ENCODE data around the gene DNAH5. TPM values are rescaled to one million over a fixed set of nuclear protein-coding genes. Genes with fewer than 3 reads are reported as not detected.

Gene DNAH5
- total RNA-seq, 1 donor from 2014 or later = 2.7 TPM

DNA sequence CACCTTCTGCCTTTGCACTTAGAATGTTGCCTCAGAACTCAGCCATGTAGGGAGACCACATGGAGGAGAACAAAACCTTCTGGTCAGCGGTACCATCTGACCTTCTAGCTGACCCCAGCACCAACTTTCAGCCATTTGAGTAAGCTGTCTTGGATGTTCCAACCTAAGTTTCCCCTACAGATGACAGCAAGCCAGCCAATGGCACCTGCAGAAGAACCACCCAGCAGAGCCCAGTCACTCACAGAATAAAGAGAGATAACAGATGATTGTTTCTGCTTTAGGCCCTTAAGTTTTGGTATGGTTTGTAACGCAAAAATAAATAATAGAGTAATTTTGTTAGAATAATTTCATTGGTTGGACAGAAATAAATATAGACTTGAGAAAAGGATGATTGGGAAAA lies 10.4 kb downstream of the DNAH5 start:
- H3K4me3 ChIP-seq (ENCODE audit: low read depth, low read length) = no peak overlapping the region
- H3K27me3 ChIP-seq (ENCODE audit: control insufficient read depth, insufficient read depth, low read length) = no peaks in the 10 kb centered on the region
- H3K36me3 ChIP-seq (ENCODE audit: control insufficient read depth, insufficient read depth, low read length) = no peaks in the 10 kb centered on the region
- no peak for DNase-seq (ENCODE audit: low read depth)
- TF ChIP-seq, protein P1, sequence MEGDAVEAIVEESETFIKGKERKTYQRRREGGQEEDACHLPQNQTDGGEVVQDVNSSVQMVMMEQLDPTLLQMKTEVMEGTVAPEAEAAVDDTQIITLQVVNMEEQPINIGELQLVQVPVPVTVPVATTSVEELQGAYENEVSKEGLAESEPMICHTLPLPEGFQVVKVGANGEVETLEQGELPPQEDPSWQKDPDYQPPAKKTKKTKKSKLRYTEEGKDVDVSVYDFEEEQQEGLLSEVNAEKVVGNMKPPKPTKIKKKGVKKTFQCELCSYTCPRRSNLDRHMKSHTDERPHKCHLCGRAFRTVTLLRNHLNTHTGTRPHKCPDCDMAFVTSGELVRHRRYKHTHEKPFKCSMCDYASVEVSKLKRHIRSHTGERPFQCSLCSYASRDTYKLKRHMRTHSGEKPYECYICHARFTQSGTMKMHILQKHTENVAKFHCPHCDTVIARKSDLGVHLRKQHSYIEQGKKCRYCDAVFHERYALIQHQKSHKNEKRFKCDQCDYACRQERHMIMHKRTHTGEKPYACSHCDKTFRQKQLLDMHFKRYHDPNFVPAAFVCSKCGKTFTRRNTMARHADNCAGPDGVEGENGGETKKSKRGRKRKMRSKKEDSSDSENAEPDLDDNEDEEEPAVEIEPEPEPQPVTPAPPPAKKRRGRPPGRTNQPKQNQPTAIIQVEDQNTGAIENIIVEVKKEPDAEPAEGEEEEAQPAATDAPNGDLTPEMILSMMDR (IDR thresholded peaks at IDR 0.05; ENCODE audit: insufficient read depth, low read length, poor library complexity, severe bottlenecking) = no peak

DNA sequence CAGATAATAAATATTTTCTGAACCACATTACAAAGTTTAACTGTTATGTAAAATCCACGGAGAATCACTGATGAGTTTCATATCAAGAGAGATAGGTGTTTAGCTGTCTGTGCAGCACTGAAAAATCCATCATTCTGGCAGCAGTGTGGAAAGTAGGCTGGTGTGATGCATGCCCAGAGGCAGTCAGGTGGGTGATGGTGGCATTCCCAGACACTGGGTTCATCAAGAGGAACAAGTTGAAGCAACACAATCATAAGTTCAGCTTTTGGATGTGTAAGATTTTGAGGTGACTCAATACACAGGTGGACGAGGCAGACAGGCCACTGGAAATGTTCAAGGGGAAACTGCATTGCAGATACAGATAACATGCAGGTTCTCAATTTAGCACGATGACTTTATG lies 11.9 kb downstream of the DNAH5 start:
- no peaks in the 10 kb centered on the region for H3K27me3 ChIP-seq (ENCODE audit: control insufficient read depth, insufficient read depth, low read length)
- DNase-seq (ENCODE audit: low read depth) = peak; percentile 21
- TF ChIP-seq, protein P1 (IDR thresholded peaks at IDR 0.05; ENCODE audit: insufficient read depth, low read length, poor library complexity, severe bottlenecking) = no peak
- H3K4me3 ChIP-seq (ENCODE audit: low read depth, low read length) = no peak overlapping the region
- no peaks in the 10 kb centered on the region for H3K36me3 ChIP-seq (ENCODE audit: control insufficient read depth, insufficient read depth, low read length)

DNA sequence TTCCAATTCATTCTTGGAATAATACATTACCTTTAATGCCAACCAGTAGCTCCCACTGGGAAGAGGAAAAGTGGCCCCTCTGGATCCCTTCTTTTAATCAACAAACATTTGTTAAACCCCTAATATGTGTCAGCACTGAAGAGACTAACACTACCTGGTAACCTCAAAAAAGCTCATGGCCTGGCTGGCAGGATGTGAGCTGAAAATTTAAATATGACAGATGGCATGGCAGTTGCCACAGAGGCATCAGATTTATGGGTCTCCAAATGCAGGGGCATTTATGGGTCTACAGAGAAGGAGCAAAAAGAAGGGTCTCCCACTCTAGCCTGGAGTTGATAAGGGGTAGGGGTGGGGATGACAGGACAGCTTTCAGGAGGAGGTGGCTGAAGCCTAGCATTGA lies 12.5 kb downstream of the DNAH5 start:
- DNase-seq (ENCODE audit: low read depth) = no peak
- TF ChIP-seq, protein P1 (IDR thresholded peaks at IDR 0.05; ENCODE audit: insufficient read depth, low read length, poor library complexity, severe bottlenecking) = no peak
- Histone ChIP-seq H3K27me3 (ENCODE audit: control insufficient read depth, insufficient read depth, low read length) (no peaks in the 10 kb centered on the region), H3K36me3 (ENCODE audit: control insufficient read depth, insufficient read depth, low read length) (no peaks in the 10 kb centered on the region), H3K4me3 (ENCODE audit: low read depth, low read length) (no peak overlapping the region)

DNA sequence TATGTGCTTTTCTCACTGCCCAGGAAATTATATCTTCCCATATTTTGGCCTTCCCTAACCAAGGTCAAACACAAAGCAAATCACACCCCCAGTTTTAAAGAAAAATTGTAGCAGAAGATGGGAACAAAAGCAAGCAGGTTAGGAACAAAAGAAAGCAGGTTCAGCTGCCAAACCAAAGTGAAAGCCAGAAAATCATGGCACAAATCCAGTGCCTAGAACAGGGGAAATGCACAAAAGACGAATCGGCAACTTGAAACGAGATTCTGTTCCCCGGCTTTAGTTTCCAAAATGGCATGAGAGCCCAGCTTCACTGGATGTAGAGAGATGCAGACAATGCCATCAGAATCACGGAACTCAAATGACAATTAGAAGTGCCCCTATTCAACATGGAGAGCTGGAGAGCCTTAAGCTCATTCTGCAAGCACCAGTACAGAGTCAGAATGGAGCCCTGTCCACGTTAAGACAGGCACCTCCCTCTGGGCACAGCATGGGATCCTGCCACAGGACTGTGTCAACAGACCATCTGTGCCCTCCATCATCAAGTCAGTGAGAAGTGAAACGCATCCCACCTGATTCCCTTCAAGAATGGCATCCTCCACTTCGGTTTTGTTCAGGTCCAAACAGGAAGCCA lies 13.8 kb downstream of the DNAH5 start:
- no peaks in the 10 kb centered on the region for H3K27me3 ChIP-seq (ENCODE audit: control insufficient read depth, insufficient read depth, low read length)
- H3K36me3 ChIP-seq (ENCODE audit: control insufficient read depth, insufficient read depth, low read length) = no peaks in the 10 kb centered on the region
- H3K4me3 ChIP-seq (ENCODE audit: low read depth, low read length) = no peak overlapping the region
- TF ChIP-seq, protein P1 (IDR thresholded peaks at IDR 0.05; ENCODE audit: insufficient read depth, low read length, poor library complexity, severe bottlenecking) = no peak
- no peak for DNase-seq (ENCODE audit: low read depth)

DNA sequence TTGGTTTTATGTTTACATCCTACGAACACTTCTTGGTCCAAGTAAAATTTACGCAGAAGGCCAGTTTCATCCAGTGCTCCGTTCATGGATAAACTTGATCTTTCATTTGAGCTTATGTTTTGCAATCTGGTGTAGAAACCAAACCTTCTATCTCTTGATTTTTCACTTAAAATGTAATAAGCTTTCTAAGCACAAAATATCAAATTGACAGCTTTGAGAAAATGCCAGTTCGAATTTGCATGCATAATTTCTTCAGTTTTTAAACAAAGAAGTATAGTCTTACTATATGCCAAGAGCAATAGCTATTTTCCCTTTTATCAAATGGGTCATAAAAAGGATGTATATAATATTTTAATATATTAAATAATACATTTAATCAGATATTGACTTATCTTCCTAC lies 17.8 kb downstream of the DNAH5 start:
- DNase-seq (ENCODE audit: low read depth) = no peak

More for the DNA sequence above, 17.8 kb downstream of the DNAH5 start:
- Histone ChIP-seq H3K36me3 (ENCODE audit: control insufficient read depth, insufficient read depth, low read length) (no peaks in the 10 kb centered on the region), H3K4me3 (ENCODE audit: low read depth, low read length) (no peak overlapping the region), H3K27me3 (ENCODE audit: control insufficient read depth, insufficient read depth, low read length) (no peaks in the 10 kb centered on the region)
- TF ChIP-seq, protein P1 (IDR thresholded peaks at IDR 0.05; ENCODE audit: insufficient read depth, low read length, poor library complexity, severe bottlenecking) = no peak
